ENCODE results near the gene TCP11.
"Not testable (repeated sequence)": the region's sequence is repeated elsewhere in the genome, so short reads cannot be mapped to it uniquely, and the experiment has no call there.

TCP11 gene

DNA sequence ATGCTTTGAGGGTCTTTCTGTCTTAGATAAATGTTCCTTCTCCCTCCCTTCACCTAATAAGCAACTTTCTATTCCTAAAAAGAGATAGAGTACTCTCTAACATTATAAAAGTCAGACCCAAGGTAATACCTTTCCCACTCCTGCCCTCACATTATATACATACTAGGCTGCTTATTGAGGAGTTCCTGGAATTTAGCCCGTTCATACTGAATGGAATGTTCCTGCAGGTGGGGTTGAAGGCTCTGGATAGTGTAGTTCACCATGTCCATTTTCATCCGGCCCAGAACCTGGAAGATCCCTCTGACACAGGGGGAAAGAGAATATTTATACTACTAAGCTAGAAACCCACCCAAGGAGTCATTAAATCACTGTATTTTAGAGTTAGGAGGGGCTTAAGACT, 20.4 kb downstream of the TCP11 start:
- DNase-seq (ENCODE audit: low spot score) = no peak
- TF ChIP-seq CTCF (IDR thresholded peaks at IDR 0.05) = no peak
- Histone ChIP-seq H3K4me3 (no peak overlapping the region), H3K27ac (no peak overlapping the region)

- DNase-seq (ENCODE audit: low spot score) = no peak
- no peak for TF ChIP-seq CTCF (IDR thresholded peaks at IDR 0.05)
- no peak overlapping the region for H3K27ac ChIP-seq
- no peak overlapping the region for H3K4me3 ChIP-seq
Observed at GRCh38 chr6:35108309-35108885, 32.7 kb downstream of the TCP11 start.

GRCh38 chr6:35107761-35108160, 33.4 kb downstream of the TCP11 start:
- not testable (repeated sequence) for H3K4me3 ChIP-seq; H3K27ac ChIP-seq; DNase-seq (ENCODE audit: low spot score)

DNA sequence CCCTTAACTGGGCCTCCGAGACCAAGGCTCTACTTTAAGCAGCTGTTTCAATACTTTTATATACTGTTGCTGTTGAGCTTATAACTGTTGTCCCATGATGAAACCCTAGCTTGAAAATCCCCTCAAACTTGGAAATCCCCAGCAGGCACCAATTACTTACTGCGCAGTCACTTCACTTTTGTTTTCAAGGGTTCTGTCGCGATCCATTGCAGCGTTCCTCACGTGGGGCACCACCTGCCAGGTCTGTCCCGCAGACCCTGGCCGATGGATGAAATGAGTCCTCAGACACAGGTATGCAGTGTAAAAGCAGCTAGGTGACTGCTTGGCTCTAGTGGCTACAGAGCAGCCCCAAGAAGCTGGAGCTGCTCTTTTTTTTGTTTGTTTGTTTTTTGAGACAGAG, 33.9 kb downstream of the TCP11 start:
- not testable (repeated sequence) for DNase-seq (ENCODE audit: low spot score); H3K27ac ChIP-seq; H3K4me3 ChIP-seq

DNA sequence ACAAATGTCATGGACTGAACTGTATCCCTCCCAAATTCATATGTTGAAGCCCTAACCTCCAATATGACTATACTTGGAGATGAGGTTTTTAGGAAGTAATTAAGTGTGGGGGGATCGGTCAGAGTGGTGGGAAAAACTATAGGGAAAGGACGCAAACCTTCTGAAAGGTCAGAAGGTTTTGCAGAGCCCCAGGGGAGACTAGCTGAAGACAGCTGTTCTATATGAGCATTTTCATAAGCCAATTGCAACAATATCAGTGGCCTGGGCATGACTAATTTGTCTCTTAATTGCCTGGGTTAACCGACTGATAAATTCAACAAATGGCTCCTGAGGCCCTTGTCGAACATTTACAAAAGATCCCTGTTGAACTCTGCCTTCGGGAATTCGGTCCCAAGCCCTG, 35.1 kb downstream of the TCP11 start:
- DNase-seq (ENCODE audit: low spot score); H3K27ac ChIP-seq; H3K4me3 ChIP-seq: not testable (repeated sequence)

DNA sequence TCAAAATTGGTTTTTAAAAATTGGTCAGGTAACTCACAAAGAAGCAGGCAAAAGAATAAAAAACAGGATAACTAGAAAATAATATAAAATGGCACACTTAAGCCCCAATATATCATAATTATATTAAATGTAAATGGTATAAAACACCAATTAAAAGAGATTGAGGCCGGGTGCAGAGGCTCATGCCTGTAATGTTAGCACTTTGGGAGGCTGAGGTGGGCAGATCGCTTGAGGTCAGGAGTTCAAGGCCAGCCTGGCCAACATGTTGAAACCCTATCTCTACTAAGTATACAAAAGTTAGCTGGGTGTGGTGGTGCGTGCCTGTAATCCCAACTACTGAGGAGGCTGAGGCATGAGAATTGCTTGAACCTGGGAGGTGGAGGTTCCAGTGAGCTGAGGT, 36.1 kb downstream of the TCP11 start:
- TF ChIP-seq CTCF (IDR thresholded peaks at IDR 0.05) = no peak
- DNase-seq (ENCODE audit: low spot score) = no peak
- Histone ChIP-seq H3K4me3 (no peak overlapping the region), H3K27ac (no peak overlapping the region)

GRCh38 chr6:35099116-35099515, 42.0 kb downstream of the TCP11 start:
- TF ChIP-seq CTCF (IDR thresholded peaks at IDR 0.05) = no peak
- Histone ChIP-seq H3K27ac (no peak overlapping the region), H3K4me3 (no peak overlapping the region)
- DNase-seq (ENCODE audit: low spot score) = no peak

- TF ChIP-seq CTCF (IDR thresholded peaks at IDR 0.05) = no peak
- Histone ChIP-seq H3K4me3 (no peak overlapping the region), H3K27ac (peak overlapping the region in 1 of 2 donors; percentile 35)
- DNase-seq (ENCODE audit: low spot score) = no peak
Observed at GRCh38 chr6:35096129-35096862, 44.8 kb downstream of the TCP11 start.
